ENCODE measurements around the gene DOK7. TPM values are rescaled to one million over a fixed set of nuclear protein-coding genes. Genes with fewer than 3 reads are reported as not detected.
A peak's percentile ranks its signal among the peaks of the same experiment; 100 is the strongest.

DOK7 gene
- under 1 TPM; 0.24 to 0.70 TPM for total RNA-seq
- long read RNA-seq, partial matches to known transcripts: 0 of 1 reads
- long read RNA-seq, other reads (novel, unspliced or antisense): 1 of 1 reads

- peak; percentile 60 for ATAC-seq
- intact Hi-C loops (cut with DNase I, micrococcal nuclease): no loop called here
- DNase-seq: peak in 1 of 2 donors; percentile 46
These were observed at the start of gene DOK7 for GRCh38 chr4:3462790-3463415. Gene DOK7, plus strand, starts transcription at chr4:3463306. Its CDS starts 70 bp downstream, at chr4:3463376.

GRCh38 chr4:3413675-3414420 lies 49.3 kb upstream of the DOK7 start:
- intact Hi-C loops (cut with DNase I, micrococcal nuclease): no loop called here
- no peak for ATAC-seq
- peak in 1 of 2 donors; percentile 20 for DNase-seq

- no peak for ATAC-seq
- peak in 1 of 2 donors; percentile 27 for DNase-seq
These were observed 48.5 kb upstream of the DOK7 start for GRCh38 chr4:3414421-3415279.

GRCh38 chr4:3415471-3416141 lies 47.5 kb upstream of the DOK7 start:
- intact Hi-C loops (cut with DNase I, micrococcal nuclease): no loop called here
- DNase-seq: peak in 1 of 2 donors; percentile 16
- ATAC-seq: no peak

More at GRCh38 chr4:3414421-3415279, 48.5 kb upstream of the DOK7 start:
- intact Hi-C loops (cut with DNase I, micrococcal nuclease): no loop called here

- no peak for ATAC-seq
- intact Hi-C loops (cut with DNase I, micrococcal nuclease): no loop called here
- peak in 1 of 2 donors; percentile 4 for DNase-seq
These were observed 46.8 kb upstream of the DOK7 start for GRCh38 chr4:3416270-3416669.

- intact Hi-C loops (cut with DNase I, micrococcal nuclease): no loop called here
- DNase-seq: peak in 1 of 2 donors; percentile 10
- no peak for ATAC-seq
These were observed 46.3 kb upstream of the DOK7 start for GRCh38 chr4:3416821-3417221.

- DNase-seq (peak in 1 of 2 donors; percentile 17), ATAC-seq (no peak)
- intact Hi-C loops (cut with DNase I, micrococcal nuclease): no loop called here
These were observed 45.7 kb upstream of the DOK7 start for GRCh38 chr4:3417448-3417847.

- no peak for ATAC-seq
- intact Hi-C loops (cut with DNase I, micrococcal nuclease): no loop called here
- peak in 1 of 2 donors; percentile 20 for DNase-seq
These were observed 44.9 kb upstream of the DOK7 start for GRCh38 chr4:3418029-3418762.

GRCh38 chr4:3419836-3420605 lies 43.1 kb upstream of the DOK7 start:
- DNase-seq: no peak
- intact Hi-C loops (cut with DNase I, micrococcal nuclease): no loop called here
- ATAC-seq: no peak

- ATAC-seq (no peak), DNase-seq (no peak)
These were observed 42.5 kb upstream of the DOK7 start for GRCh38 chr4:3420606-3420955.

GRCh38 chr4:3420956-3421355 lies 42.1 kb upstream of the DOK7 start:
- DNase-seq (no peak), ATAC-seq (no peak)
- intact Hi-C loops (cut with DNase I, micrococcal nuclease): no loop called here

More at GRCh38 chr4:3420606-3420955, 42.5 kb upstream of the DOK7 start:
- intact Hi-C loops (cut with DNase I, micrococcal nuclease): no loop called here

GRCh38 chr4:3421470-3421869 lies 41.6 kb upstream of the DOK7 start:
- ATAC-seq: no peak
- no peak for DNase-seq
- intact Hi-C loops (cut with DNase I, micrococcal nuclease): no loop called here

- DNase-seq: no peak
- no peak for ATAC-seq
- intact Hi-C loops (cut with DNase I, micrococcal nuclease): no loop called here
These were observed 40.8 kb upstream of the DOK7 start for GRCh38 chr4:3422241-3422801.

GRCh38 chr4:3422808-3423297 lies 40.3 kb upstream of the DOK7 start:
- intact Hi-C loops (cut with DNase I, micrococcal nuclease): no loop called here
- DNase-seq (no peak), ATAC-seq (no peak)

GRCh38 chr4:3423406-3423805 lies 39.7 kb upstream of the DOK7 start:
- no peak for ATAC-seq
- no peak for DNase-seq
- intact Hi-C loops (cut with DNase I, micrococcal nuclease): no loop called here

- intact Hi-C loops (cut with DNase I, micrococcal nuclease): no loop called here
- no peak for DNase-seq
- ATAC-seq: no peak
These were observed 39.2 kb upstream of the DOK7 start for GRCh38 chr4:3423952-3424351.

GRCh38 chr4:3424522-3425095 lies 38.5 kb upstream of the DOK7 start:
- intact Hi-C loops (cut with DNase I, micrococcal nuclease): no loop called here
- ATAC-seq (no peak), DNase-seq (no peak)

Measured in left colon (tissue), 2 donors.